Measurements from ENCODE around the gene CENPP.
A peak's percentile ranks its signal among the peaks of the same experiment; 100 is the strongest.

Gene CENPP

GRCh38 chr9:92664394-92665152, 338.8 kb downstream of the CENPP start:
- DNase-seq, result peak; percentile 51

GRCh38 chr9:92665836-92666235, 340.1 kb downstream of the CENPP start:
- no peak for DNase-seq

GRCh38 chr9:92666236-92666635, 340.5 kb downstream of the CENPP start:
- no peak for DNase-seq

GRCh38 chr9:92666912-92667532, 341.3 kb downstream of the CENPP start:
- DNase-seq, result no peak

- peak; percentile 51 for DNase-seq
These were observed 343.2 kb downstream of the CENPP start for GRCh38 chr9:92668746-92669526.

GRCh38 chr9:92669527-92669889, 343.8 kb downstream of the CENPP start:
- DNase-seq, result peak; percentile 25
